RWPE1 (cell line): ENCODE data around the gene GAA.

Source experiments
- CTCF ChIA-PET: fragments of 350-600 bp; sonication (Branson Sonifier 250); formaldehyde crosslinking; extraction: SDS; loops from one replicate; lab custom pipeline; 2021; lab: Yijun Ruan, JAX
- POLR2A ChIA-PET: fragments of 400-600 bp; formaldehyde crosslinking; extraction: SDS; loops from one replicate; lab custom pipeline; 2020; ENCODE audit warnings: antibody characterized with exemption; ENCODE audit not compliant: low non-redundant PET; lab: Yijun Ruan, JAX
- DNase-seq: peaks from one replicate; pipeline ENCODE4 v3.0.0; 2012; ENCODE audit warnings: low spot score
- H3K27ac ChIP-seq: fragments of 450-650 bp; 2 replicates; pipeline ENCODE4 v1.5.1; 2017
- CTCF ChIP-seq: fragments of 450-650 bp; conservative IDR thresholded peaks from 2 replicates; pipeline ENCODE4 v1.5.1; 2017; ENCODE audit warnings: low read depth, mild to moderate bottlenecking

Gene GAA

GRCh38 chr17:80082403-80083135 is 18.8 kb upstream of the GAA start:
- CTCF ChIA-PET: interaction anchor here (0.6 to 2.4 kb wide), 12 partner anchors 13 to 340 kb away, joined by 3 to 14 read pairs (median 3); no protein-coding TSS in a partner anchor
- no peak overlapping the region for H3K27ac ChIP-seq
- peak; percentile 63 for DNase-seq
- peak; percentile 91 for TF ChIP-seq CTCF
- POLR2A ChIA-PET: interaction anchor here (0.6 to 0.9 kb wide), 2 partner anchors 19 to 64 kb away, joined by 3 to 5 read pairs; partner anchors contain the start of gene GAA

- H3K27ac ChIP-seq: no peak overlapping the region
Observed at GRCh38 chr17:80083136-80083661, 18.2 kb upstream of the GAA start.

GRCh38 chr17:80084773-80085172 is 16.6 kb upstream of the GAA start:
- H3K27ac ChIP-seq: no peak overlapping the region
- CTCF ChIA-PET: interaction anchor here (0.6 kb wide), 1 partner anchor 17 kb away, joined by 4 read pairs; the partner anchor contains the start of gene GAA
- no peak for DNase-seq
- POLR2A ChIA-PET: no interaction called here
- no peak for TF ChIP-seq CTCF

More at GRCh38 chr17:80083136-80083661, 18.2 kb upstream of the GAA start:
- no peak for TF ChIP-seq CTCF
- ChIA-PET CTCF (interaction anchor here (0.5 to 2.4 kb wide), 12 partner anchors 12 to 341 kb away, joined by 3 to 14 read pairs (median 3); no protein-coding TSS in a partner anchor), POLR2A (interaction anchor here (0.6 to 0.9 kb wide), 2 partner anchors 18 to 63 kb away, joined by 3 to 5 read pairs; partner anchors contain the start of gene GAA)
- DNase-seq: no peak

- POLR2A ChIA-PET: interaction anchor here (1.7 kb wide), 1 partner anchor 15 kb away, joined by 5 read pairs; the partner anchor contains the start of gene GAA
Observed at GRCh38 chr17:80086081-80086480, 15.3 kb upstream of the GAA start.

GRCh38 chr17:80086616-80087015 is 14.8 kb upstream of the GAA start:
- no peak overlapping the region for H3K27ac ChIP-seq
- no peak for DNase-seq
- ChIA-PET CTCF (interaction anchor here (1.1 kb wide), 1 partner anchor 22 kb away, joined by 3 read pairs; no protein-coding TSS in a partner anchor), POLR2A (interaction anchor here (1.7 kb wide), 1 partner anchor 15 kb away, joined by 5 read pairs; the partner anchor contains the start of gene GAA)
- TF ChIP-seq CTCF: no peak

More at GRCh38 chr17:80086081-80086480, 15.3 kb upstream of the GAA start:
- TF ChIP-seq CTCF: no peak
- no peak overlapping the region for H3K27ac ChIP-seq
- no peak for DNase-seq
- CTCF ChIA-PET: interaction anchor here (0.7 kb wide), 1 partner anchor 15 kb away, joined by 6 read pairs; the partner anchor contains the start of gene GAA
